Measurements from ENCODE around the gene SYNGAP1.
"Not testable (repeated sequence)": the region's sequence is repeated elsewhere in the genome, so short reads cannot be mapped to it uniquely, and the experiment has no call there.

Gene SYNGAP1

DNA sequence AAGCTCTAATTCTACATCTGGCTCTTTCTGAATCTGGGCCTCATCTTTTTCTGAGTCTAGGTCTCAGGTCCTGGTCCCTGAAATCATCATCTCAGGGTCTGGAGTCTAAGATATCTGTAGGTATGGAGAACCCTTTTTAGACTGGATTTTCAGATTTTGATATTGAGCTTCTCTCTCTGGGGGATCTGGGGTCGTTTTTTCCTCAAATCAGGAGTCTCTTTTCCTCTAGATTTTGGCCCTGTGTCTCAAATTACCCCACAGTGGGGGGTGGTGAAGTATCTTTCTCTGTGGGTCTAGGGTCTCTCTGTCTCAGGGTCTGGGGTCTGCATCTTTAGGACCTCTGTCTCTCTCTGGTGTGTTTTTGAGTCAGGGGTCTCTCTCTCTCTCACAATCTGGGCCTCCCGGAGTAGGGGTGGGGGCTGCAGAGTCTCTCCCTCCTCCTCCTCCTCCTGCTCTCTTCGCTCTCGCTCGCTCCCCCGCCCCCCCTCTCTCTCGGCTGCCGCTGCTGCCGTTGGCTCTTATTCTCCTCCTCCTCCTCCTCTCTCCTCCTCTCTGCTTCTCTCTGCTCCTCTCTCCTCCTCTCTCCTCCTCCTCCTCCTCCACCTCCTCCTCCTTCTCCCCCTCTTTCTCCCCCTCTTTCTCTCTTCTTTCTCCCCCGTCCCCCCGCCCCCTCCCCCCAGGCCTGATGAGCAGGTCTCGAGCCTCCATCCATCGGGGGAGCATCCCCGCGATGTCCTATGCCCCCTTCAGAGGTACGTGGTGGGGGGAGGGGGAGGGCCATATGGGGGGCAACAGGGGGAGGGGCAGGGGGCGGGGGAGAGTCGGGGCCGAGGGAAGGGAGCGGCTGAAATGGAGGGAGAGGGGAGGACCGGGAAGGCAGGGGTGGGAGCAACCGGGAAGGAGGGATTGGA is at the start of gene SYNGAP1:
Gene SYNGAP1, plus strand, starts transcription at position 486 of the 911 bp plus-strand sequence. Its CDS starts 200 bp downstream, at position 686.
- peak; percentile 48 to 50 for DNase-seq (ENCODE audit: low read depth in 2 of 2)

DNA sequence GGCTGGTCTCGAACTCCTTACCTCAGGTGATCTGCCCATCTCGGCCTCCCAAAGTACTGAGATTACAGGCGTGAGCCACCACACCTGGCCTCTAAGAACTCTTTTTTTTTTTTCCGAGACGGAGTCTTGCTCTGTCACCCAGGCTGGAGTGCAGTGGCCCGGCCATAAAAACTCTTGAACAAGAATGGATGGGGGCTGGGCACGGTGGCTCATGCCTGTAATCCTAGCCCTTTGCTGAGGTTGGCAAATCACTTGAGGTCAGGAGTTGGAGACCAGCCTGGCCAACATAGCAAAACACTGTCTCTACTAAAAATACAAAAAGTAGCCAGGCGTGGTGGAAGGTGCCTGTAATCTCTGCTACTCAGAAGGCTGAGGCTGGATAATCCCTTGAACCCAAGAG is 48.0 kb upstream of the SYNGAP1 start:
- not testable (repeated sequence) for DNase-seq (ENCODE audit: low read depth in 2 of 2)

DNA sequence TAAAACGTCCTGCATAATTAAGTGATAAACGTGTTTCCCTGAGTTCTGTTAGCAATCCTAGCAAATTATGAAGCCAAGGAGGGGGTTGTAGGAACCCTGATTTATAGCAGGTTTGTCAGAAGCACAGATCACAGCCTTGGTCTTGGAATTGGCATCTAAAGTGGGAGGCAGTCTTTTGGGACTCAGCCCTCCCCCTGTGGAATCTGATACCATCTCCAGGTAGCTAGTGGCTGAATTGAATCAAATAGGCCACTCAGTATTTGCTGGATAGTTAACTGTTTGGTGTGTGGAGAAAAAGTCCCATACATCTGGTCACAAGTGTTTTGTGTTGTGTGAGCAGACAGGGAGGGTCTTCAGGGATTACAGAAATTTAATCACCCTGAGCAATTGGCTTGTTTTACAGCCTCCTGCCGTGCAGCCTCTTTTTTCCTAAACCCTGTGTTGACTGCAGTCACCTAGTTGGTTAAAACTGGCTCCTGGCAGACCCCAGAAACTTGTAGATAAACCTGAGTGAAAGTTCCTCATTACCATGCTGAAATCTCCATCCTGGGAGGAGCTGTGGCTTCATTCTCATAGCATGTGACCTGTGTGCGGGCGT is 47.2 kb upstream of the SYNGAP1 start:
- DNase-seq (ENCODE audit: low read depth in 2 of 2): no peak

DNA sequence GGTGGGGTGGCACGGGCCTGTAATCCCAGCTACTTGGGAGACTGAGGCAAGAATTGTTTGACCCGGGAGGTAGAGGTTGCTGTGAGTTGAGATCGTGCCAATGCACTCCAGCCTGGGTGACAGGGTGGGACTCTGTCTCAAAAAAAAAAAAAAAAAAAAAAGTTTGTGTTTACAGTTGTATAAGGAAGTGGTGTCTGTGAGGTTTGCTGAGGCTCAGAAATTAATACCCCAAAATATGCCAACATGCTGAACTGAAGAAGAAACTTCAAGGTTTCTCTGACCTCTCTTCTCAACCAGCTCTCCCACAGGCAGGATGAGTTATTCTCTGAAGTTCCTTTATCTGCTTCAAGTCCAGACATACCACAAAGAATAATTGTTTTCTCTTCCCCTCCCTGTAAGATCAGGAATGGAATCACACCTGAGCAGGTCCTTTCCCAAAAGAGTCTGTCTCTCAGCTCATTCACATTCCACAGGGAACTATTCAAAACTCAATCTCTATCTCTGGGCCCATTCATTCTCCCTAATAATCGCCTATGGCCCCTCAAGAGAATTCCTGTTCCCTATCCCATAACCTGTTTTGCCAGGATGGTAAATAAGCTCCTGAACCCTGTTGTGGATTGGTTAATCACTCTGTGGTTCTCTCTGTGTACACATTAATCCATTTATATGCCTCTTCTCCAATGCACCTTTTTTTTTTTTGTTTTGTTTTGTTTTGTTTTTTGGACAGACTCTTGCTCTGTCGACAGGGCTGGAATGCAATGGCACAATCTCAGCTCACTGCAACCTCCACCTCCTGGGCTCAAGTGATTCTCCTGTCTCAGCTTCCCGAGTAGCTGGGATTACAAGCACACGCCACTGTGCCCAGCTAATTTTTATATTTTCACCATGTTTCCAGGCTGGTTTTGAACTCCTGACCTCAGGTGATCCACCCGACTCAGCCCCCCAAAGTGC is 45.6 kb upstream of the SYNGAP1 start:
- DNase-seq (ENCODE audit: low read depth in 2 of 2): no peak

DNA sequence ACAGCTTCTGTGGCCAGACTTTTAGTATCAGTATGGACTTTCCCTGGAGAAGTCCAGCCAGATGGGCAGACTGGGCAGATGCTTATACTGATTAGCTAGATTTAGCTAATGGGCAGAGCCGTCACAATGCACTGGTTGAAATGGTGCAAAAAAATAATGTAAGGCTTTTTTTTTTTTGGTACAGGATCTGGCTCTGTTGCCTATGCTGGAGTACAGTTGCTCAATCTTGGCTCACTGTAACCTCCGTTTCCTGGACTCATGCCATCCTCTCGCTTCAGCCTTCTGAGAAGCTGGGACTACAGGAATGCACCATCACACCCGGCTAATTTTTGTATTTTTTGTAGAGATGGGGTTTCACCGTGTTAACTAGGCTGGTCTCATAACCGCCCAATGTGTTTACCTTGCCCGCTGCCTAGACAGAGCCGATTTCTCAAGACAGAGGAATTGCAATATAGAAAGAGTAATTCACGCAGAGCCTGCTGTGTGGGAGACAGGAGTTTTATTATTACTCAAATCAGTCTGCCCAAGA is 44.7 kb upstream of the SYNGAP1 start:
- DNase-seq (ENCODE audit: low read depth in 2 of 2): peak; percentile 79 to 80

DNA sequence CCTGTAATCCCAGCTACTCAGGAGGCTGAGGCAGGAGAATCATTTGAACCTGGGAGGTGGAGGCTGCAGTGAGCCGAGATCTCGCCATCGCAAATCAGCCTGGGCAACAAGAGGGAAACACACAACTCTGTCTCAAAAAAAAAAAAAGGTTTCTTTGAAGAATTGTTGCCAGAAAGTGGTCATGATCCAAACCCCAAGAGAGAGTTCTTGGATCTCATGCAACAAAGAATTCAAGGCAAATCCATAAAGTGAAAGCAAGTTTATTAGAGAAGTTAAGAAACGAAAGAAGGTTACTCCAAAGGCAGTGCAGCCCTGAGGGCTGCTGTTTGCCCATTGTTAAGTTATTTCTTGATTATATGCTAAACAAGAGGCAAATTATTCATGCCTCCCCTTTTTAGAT is 42.7 kb upstream of the SYNGAP1 start:
- DNase-seq (ENCODE audit: low read depth in 2 of 2): no peak

DNA sequence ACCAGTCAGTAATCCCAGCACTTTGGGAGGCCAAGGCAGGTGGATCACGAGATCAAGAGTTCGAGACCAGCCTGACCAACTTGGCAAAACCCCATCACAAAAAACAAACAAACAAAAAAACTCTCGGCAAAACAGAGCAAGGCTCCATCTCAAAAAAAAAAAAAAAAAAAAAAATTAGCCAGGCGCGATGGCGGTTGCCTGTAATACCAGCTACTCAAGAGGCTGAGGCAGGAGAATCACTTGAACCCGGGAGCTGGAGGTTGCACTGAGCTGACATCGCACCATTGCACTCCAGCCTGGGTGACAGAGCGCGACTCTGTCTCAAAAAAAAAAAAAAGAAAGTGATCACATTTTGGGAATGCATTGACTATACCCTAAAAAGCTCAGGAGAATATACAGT is 40.7 kb upstream of the SYNGAP1 start:
- DNase-seq (ENCODE audit: low read depth in 2 of 2): not testable (repeated sequence)

DNA sequence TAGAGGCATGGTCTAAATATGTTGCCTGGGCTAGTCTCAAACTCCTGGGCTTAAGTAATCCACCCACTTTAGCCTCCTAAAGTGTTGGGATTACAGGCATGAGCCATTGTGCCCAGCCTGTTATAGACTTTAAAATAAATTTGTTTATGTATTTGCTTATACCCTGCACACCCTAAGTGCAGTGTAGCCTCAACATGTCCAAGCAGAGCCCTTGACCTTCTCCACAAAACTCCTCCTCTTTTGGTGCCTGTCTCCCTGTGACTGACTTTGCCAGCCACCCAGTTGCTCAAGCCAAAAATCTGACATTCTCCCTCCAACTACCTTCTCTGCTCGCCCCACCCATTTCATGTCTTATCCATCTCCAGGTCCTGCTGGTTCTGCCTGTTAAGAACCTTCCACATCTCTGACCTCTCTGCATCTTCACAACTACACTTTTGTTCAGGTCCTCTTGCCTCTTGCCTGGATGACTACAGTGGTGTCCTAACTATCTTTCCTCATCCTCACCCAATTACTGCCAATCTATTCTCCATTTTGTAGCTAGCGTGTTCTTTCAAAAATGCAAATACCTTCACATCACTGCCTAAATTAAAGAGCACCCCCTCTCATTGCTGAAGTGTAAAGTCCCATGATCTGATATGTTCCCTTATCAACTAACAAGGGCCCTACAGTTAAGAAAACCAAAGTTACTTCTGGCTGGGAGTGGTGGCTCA is 39.4 kb upstream of the SYNGAP1 start:
- no peak for DNase-seq (ENCODE audit: low read depth in 2 of 2)

DNA sequence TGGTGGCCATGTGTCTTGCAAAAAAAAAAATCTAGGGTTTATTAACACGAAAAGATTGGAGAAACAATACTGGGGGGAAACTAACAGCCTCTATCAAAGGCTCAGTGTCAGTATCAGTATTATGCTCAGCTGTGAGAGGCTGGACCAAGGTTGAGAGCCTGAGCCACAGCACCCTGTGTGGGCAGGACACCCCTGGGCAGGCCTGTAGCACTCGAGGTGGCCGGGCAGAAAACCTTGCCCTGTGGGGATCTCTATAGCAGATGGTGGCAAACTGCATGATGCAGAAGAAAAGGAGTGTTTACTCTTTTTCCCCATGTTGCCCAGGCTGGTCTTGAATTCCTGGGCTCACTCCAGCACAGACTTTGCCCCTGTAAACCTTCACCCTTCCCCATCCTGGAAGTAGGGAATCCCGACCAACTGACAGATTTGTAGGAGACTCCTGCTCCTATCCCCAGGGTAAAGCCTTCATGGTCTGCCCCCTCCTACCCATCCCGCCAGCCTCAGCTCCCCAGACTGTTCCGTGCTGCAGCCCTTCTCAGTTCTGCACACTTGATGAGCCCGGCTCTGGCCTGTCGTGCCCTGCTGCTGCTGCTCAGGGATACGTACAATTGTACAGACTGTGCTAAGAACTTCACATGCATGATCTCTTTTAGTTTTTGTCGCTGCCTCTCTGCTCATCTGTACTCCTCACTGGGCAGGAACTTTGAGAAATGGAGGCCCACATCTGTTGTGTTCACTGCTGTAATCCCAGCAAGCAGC is 36.3 kb upstream of the SYNGAP1 start:
- DNase-seq (ENCODE audit: low read depth in 2 of 2): no peak

DNA sequence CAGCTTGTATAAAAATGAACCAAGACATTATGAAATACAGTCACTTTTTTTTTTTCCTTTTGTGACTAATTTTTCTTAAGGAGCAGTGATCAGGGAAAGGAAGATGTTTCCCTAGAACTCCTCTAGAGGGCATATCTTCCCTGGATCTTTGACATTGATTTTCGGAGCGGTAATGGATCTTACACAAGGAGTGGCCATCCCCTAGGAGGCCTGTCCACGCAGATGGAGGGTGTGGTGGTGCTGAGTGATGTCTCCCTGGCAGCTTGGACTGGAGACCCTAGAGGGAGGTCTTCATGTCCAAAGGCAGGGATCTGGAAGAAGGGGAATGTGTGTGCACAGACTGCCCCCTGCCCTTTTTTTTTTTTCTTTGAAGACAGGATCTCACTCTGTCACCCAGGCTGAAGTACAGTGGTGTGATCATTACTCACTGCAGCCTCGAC is 35.3 kb upstream of the SYNGAP1 start:
- DNase-seq (ENCODE audit: low read depth in 2 of 2): peak; percentile 52 to 53

DNA sequence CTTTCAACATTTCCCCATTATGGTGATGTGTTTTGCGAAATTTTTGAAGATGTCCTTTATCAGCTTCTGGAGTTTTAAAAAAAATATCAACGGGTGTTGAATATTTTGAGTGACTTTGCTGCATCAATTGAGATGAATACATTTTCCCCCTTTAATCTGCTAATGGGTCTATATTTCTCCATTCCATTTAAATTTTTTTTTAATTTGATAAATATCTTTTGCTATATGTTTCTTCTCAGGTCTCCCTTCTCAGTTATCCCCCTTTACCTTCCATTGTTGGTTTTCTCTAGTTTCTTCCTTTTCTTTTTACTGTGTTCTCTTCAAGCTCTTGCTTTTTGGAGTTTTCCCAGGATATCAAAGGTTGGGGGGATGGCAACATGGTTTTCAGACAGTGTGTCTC is 29.7 kb upstream of the SYNGAP1 start:
- DNase-seq (ENCODE audit: low read depth in 2 of 2): no peak

DNA sequence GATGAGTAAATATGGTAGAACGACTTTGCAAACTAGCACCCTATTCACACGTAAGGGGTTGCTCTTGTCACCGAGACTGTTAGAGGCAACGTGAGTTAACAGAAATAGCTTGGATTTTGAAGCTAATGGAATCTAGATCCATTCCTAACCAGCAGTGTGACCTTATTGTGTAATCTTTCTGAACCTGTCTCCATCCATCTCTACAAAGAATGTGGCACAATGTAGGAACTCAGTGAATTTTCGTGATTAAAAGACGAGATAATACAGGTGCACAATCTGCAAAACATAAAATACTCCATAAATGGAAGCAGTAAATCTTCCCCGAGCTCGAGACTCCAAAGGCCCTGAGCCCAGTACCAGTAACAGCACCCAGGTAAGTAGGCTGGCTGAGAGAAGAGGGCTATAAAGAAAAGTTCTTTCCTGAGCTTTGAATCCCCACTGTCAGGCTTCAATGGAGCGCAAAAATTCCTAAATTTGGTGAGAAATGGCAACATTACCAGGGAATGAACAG is 29.0 kb upstream of the SYNGAP1 start:
- no peak for DNase-seq (ENCODE audit: low read depth in 2 of 2)

DNA sequence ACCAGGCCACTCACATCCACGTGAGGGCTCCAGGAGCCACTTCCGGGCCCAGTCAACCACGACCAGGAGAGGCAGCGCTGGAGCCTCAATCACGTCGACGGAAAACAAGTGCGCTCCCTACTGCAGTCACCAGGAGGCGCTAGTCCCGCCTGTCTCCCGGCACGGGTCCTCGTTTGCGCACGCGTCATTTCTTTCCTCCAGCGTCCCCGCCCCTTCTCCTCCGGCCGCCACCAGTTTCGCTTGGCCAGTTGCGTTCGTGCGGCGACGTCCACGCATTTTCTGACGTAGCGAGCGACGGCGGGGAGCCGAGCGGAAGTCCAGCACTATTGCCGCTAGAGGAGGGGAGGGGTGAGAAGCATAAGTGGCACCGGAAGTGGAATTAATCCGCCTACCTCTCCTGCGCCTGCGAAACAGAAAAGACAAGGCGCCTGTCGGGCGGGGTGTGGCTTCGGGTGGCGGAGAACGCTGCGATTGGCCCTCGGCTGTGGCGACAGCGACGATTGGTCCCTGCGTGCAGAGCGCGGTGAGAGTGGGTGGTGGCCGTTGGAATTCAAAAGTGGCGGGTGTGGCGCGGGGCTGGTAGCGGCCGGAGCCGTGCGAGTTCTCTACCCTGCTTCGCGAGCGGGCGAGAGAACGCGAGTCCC is 28.5 kb upstream of the SYNGAP1 start, which contains the start of gene KIFC1:
Gene KIFC1, plus strand, starts transcription at position 546 of the 644 bp plus-strand sequence. CDS start 163 bp downstream, outside the sequence.
- peak; percentile 100 for DNase-seq (ENCODE audit: low read depth in 2 of 2)

DNA sequence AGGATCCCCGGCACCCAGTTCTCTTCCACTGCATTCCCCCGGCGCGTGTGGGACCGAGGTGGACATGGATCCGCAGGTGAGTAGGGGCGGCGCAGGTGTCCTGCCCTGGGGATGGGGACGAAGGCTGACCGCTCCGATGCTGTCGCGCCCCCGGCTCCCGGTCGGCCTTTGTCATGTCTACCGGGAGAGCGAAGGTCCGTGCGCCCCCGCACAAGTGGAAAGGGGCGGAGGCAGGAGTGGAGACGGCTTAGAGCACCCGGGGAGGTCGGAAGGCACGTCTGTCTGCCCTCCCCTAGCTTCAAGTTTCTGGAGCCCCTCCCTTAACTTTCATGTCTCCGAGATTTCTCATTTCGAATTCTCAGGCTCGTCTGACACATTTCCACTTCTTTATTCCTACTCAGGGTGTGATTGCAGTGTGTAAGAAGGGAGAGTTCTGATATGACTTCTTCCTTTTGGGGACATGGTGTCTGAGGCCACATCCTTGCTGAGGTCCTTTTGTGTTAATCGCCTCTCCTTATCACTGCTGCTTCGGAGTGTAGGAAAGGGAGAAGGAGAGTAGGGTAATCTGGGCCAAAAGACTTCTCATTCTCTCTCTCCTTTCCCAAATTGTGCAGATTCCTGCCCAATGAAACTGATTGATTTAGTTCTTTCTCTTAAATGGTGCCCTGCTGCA is 27.8 kb upstream of the SYNGAP1 start:
- no peak for DNase-seq (ENCODE audit: low read depth in 2 of 2)

DNA sequence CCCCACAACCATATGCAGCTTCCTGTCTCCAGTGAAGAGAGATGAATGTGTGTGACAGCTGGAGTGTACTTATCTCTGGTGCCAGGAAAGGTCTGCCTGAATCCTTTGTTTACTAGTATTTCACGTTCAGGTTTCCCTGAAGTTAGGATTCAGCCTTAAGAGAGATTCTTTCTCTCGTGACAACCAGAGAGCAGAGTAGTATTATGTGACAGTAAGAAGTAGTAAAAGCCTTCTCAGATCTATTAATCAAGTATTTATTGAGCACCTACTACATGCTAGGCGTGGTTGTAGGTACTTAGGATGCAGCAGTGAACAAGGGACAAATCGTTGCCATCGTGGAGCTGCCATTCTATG is 27.3 kb upstream of the SYNGAP1 start:
- no peak for DNase-seq (ENCODE audit: low read depth in 2 of 2)

DNA sequence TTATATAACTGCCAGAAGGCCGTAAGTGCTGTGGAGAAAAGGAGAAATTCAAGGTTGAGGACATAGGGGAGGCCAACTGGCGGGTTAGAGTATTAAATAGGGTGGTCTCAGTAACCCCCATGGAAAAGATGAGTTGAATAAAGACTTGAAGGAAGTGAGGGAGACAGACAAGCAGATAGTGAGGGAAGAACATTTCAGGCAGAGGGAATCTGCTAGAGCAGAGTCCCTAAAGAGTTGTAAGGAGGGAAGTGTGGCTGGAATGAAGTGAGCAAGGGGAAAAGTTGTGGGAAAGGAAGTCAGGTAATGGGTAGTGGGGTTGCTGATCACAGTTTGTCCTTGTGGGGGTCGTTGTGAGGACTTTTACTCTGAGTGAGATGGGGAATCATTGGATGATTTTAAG is 26.9 kb upstream of the SYNGAP1 start:
- DNase-seq (ENCODE audit: low read depth in 2 of 2): no peak

DNA sequence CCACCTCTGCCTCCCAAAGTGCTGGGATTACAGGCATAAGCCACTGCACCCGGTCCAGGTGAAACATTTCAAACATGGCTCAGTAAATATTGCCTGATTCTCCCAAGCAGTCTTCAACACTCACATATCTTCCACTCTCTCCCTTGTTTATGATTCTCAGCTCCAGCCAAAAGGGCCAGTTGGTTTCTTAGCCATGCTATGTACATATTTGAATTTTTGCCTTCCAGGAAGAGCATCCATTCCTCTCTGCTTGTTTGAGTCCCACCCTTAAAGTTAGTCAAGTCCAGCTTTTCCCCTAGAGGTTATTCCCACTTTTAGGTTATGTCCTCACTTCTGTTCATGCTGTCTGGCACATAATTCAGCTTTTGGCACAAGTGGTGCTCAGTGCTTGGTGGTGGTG is 22.3 kb upstream of the SYNGAP1 start:
- DNase-seq (ENCODE audit: low read depth in 2 of 2): no peak

DNA sequence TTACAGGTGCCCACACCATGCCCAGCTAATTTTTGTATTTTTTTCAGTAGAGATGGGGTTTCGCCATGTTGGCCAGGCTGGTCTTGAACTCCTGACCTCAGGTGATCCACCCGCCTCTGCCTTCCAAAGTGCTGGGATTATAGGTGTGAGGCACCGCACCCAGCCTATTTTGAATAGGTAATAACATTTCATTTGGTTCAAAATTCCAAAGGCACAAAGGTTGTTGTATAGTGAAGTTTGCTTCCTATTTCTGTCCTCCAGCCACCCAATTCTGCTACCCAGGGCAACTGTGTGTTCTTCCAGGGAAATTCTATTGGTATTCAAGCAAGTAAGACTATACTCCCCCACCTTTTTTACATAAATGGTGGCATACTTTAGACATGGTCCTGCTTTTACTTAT is 21.3 kb upstream of the SYNGAP1 start:
- DNase-seq (ENCODE audit: low read depth in 2 of 2): not testable (repeated sequence)

DNA sequence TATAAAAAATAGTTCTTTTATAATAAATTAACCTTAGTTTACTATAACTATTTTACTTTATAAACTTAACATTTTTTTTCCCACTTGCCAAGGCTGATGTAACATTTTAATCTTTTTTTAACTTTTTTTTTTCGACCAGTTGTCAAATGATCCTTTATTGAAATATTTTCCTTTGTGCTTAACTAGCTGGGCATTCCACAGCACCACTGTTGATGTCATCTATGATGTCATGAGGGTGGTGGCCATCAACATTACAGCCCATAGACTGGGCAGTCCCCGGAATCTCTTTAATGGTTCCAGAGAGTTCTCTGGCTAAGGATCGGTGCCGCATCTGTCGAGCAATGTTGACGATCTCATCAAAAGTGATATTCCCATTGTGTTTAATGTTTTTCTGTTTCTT is 20.0 kb upstream of the SYNGAP1 start:
- not testable (repeated sequence) for DNase-seq (ENCODE audit: low read depth in 2 of 2)
